ENCODE results near the gene LRIG1.

Gene LRIG1

GRCh38 chr3:66454464-66454859 is 46.4 kb downstream of the LRIG1 start:
- TF ChIP-seq ZBTB7A (IDR thresholded peaks at IDR 0.05; ENCODE audit: low read depth) (no peak), TCF12 (IDR thresholded peaks at IDR 0.05; ENCODE audit: low read depth) (no peak), RAD21 (IDR thresholded peaks at IDR 0.05; ENCODE audit: low read depth) (no peak), NFIC (IDR thresholded peaks at IDR 0.05) (no peak), TEAD4 (IDR thresholded peaks at IDR 0.05) (no peak), FOXM1 (IDR thresholded peaks at IDR 0.05; ENCODE audit: borderline replicate concordance, low read depth) (no peak), EGR1 (IDR thresholded peaks at IDR 0.05) (no peak), CREB1 (IDR thresholded peaks at IDR 0.05; ENCODE audit: low read depth) (no peak), USF1 (IDR thresholded peaks at IDR 0.05) (no peak)

GRCh38 chr3:66453651-66454463 is 47.0 kb downstream of the LRIG1 start:
- TF ChIP-seq CEBPB (IDR thresholded peaks at IDR 0.05) (no peak), TEAD4 (IDR thresholded peaks at IDR 0.05) (no peak), TAF1 (IDR thresholded peaks at IDR 0.05; ENCODE audit: low read depth) (no peak), NFIC (IDR thresholded peaks at IDR 0.05) (no peak), EGR1 (IDR thresholded peaks at IDR 0.05) (no peak), FOXM1 (IDR thresholded peaks at IDR 0.05; ENCODE audit: borderline replicate concordance, low read depth) (no peak), YY1 (IDR thresholded peaks at IDR 0.05; ENCODE audit: low read depth) (no peak), USF1 (IDR thresholded peaks at IDR 0.05) (no peak), CREB1 (IDR thresholded peaks at IDR 0.05; ENCODE audit: low read depth) (no peak), EP300 (IDR thresholded peaks at IDR 0.05; ENCODE audit: borderline replicate concordance) (no peak), MAX (IDR thresholded peaks at IDR 0.05) (no peak), ZBTB7A (IDR thresholded peaks at IDR 0.05; ENCODE audit: low read depth) (no peak), REST (IDR thresholded peaks at IDR 0.05; ENCODE audit: low read depth) (no peak)

GRCh38 chr3:66452303-66453011 is 48.4 kb downstream of the LRIG1 start:
- TF ChIP-seq REST (IDR thresholded peaks at IDR 0.05; ENCODE audit: low read depth) (no peak), CEBPB (IDR thresholded peaks at IDR 0.05) (no peak), TAF1 (IDR thresholded peaks at IDR 0.05; ENCODE audit: low read depth) (no peak), NFIC (IDR thresholded peaks at IDR 0.05) (no peak), USF1 (IDR thresholded peaks at IDR 0.05) (no peak), ZBTB7A (IDR thresholded peaks at IDR 0.05; ENCODE audit: low read depth) (no peak), FOXM1 (IDR thresholded peaks at IDR 0.05; ENCODE audit: borderline replicate concordance, low read depth) (no peak)

GRCh38 chr3:66451766-66452165 is 49.1 kb downstream of the LRIG1 start:
- TF ChIP-seq ZBTB7A (IDR thresholded peaks at IDR 0.05; ENCODE audit: low read depth) (no peak), FOXM1 (IDR thresholded peaks at IDR 0.05; ENCODE audit: borderline replicate concordance, low read depth) (no peak), RAD21 (IDR thresholded peaks at IDR 0.05; ENCODE audit: low read depth) (no peak), REST (IDR thresholded peaks at IDR 0.05; ENCODE audit: low read depth) (no peak)

Data from Ishikawa (cell line).